ENCODE results near the gene SLC25A44.
"Not testable (repeated sequence)": the region's sequence is repeated elsewhere in the genome, so short reads cannot be mapped to it uniquely, and the experiment has no call there.

SLC25A44 gene

GRCh38 chr1:156198831-156199349, 5.0 kb downstream of the SLC25A44 start:
- DNase-seq (ENCODE audit: extremely low spot score, insufficient read length, low read depth) (no peak), FAIRE-seq (peak; percentile 70)

GRCh38 chr1:156200044-156200443, 6.1 kb downstream of the SLC25A44 start:
- no peak for FAIRE-seq

GRCh38 chr1:156203331-156203730, 9.4 kb downstream of the SLC25A44 start:
- FAIRE-seq (no peak), DNase-seq (ENCODE audit: extremely low spot score, insufficient read length, low read depth) (no peak)

More at GRCh38 chr1:156200044-156200443, 6.1 kb downstream of the SLC25A44 start:
- no peak for DNase-seq (ENCODE audit: extremely low spot score, insufficient read length, low read depth)

GRCh38 chr1:156204686-156205085, 10.8 kb downstream of the SLC25A44 start:
- DNase-seq (ENCODE audit: extremely low spot score, insufficient read length, low read depth) (no peak), FAIRE-seq (no peak)

GRCh38 chr1:156211243-156211642, 17.3 kb downstream of the SLC25A44 start:
- no peak for DNase-seq (ENCODE audit: extremely low spot score, insufficient read length, low read depth)
- no peak for FAIRE-seq

- FAIRE-seq, result no peak
- no peak for DNase-seq (ENCODE audit: extremely low spot score, insufficient read length, low read depth)
Measured at GRCh38 chr1:156212130-156212529, 18.2 kb downstream of the SLC25A44 start.

- DNase-seq (ENCODE audit: extremely low spot score, insufficient read length, low read depth) (peak; percentile 99), FAIRE-seq (no peak)
Measured at GRCh38 chr1:156212833-156213643, 19.1 kb downstream of the SLC25A44 start, which contains the start of gene PMF1. PMF1 (plus strand) TSS chr1:156213007; CDS start chr1:156213016, 9 bp downstream.

- FAIRE-seq (no peak), DNase-seq (ENCODE audit: extremely low spot score, insufficient read length, low read depth) (no peak)
Measured at GRCh38 chr1:156213644-156213966, 19.7 kb downstream of the SLC25A44 start.

- FAIRE-seq (no peak), DNase-seq (ENCODE audit: extremely low spot score, insufficient read length, low read depth) (no peak)
Measured at GRCh38 chr1:156214024-156214748, 20.3 kb downstream of the SLC25A44 start.

- not testable (repeated sequence) for DNase-seq (ENCODE audit: extremely low spot score, insufficient read length, low read depth)
- peak; percentile 100 for FAIRE-seq
Measured at GRCh38 chr1:156216361-156217086, 22.6 kb downstream of the SLC25A44 start.

GRCh38 chr1:156217871-156218270, 24.0 kb downstream of the SLC25A44 start:
- DNase-seq (ENCODE audit: extremely low spot score, insufficient read length, low read depth), result no peak
- FAIRE-seq, result no peak

GRCh38 chr1:156220226-156220625, 26.3 kb downstream of the SLC25A44 start:
- FAIRE-seq, result no peak

GRCh38 chr1:156221986-156222692, 28.2 kb downstream of the SLC25A44 start:
- no peak for FAIRE-seq

More at GRCh38 chr1:156220226-156220625, 26.3 kb downstream of the SLC25A44 start:
- DNase-seq (ENCODE audit: extremely low spot score, insufficient read length, low read depth), result no peak

GRCh38 chr1:156225677-156226014, 31.7 kb downstream of the SLC25A44 start:
- no peak for DNase-seq (ENCODE audit: extremely low spot score, insufficient read length, low read depth)
- no peak for FAIRE-seq

More at GRCh38 chr1:156221986-156222692, 28.2 kb downstream of the SLC25A44 start:
- DNase-seq (ENCODE audit: extremely low spot score, insufficient read length, low read depth), result no peak

GRCh38 chr1:156226116-156226538, 32.2 kb downstream of the SLC25A44 start:
- DNase-seq (ENCODE audit: extremely low spot score, insufficient read length, low read depth) (peak; percentile 52), FAIRE-seq (peak; percentile 88)

- FAIRE-seq (no peak), DNase-seq (ENCODE audit: extremely low spot score, insufficient read length, low read depth) (no peak)
Measured at GRCh38 chr1:156226782-156227181, 32.9 kb downstream of the SLC25A44 start.

GRCh38 chr1:156228501-156228900, 34.6 kb downstream of the SLC25A44 start:
- DNase-seq (ENCODE audit: extremely low spot score, insufficient read length, low read depth), result no peak

GRCh38 chr1:156229809-156230472, 36.0 kb downstream of the SLC25A44 start:
- no peak for FAIRE-seq
- DNase-seq (ENCODE audit: extremely low spot score, insufficient read length, low read depth), result no peak

More at GRCh38 chr1:156228501-156228900, 34.6 kb downstream of the SLC25A44 start:
- FAIRE-seq, result no peak

GRCh38 chr1:156230473-156230837, 36.6 kb downstream of the SLC25A44 start:
- no peak for DNase-seq (ENCODE audit: extremely low spot score, insufficient read length, low read depth)
- no peak for FAIRE-seq

Data from GM18507 (cell line).